B cell (primary cell): ENCODE measurements around the gene TBC1D22A. TPM values are rescaled to one million over a fixed set of nuclear protein-coding genes. Genes with fewer than 3 reads are reported as not detected.

Experiments used
- ATAC-seq: fragments of 200-7000 bp; cut with Tn5 transposase; one replicate; pipeline ENCODE4 v1.10.0; 2021; ENCODE audit warnings: low read depth, mild to moderate bottlenecking, moderate number of reproducible peaks, moderate library complexity
- CTCF ChIA-PET: fragments of 350-600 bp; sonication (Branson Sonifier 250); formaldehyde crosslinking; loops from one replicate; lab custom pipeline; 2021; ENCODE audit warnings: antibody characterized with exemption, inconsistent platforms; lab: Charles Lee
- POLR2A ChIA-PET: fragments of 350-600 bp; sonication (Branson Sonifier 250); formaldehyde crosslinking; loops from one replicate; lab custom pipeline; 2021; ENCODE audit warnings: antibody characterized with exemption; lab: Charles Lee
- DNase-seq: peaks from one replicate; pipeline ENCODE4 v3.0.0; 2013
- H2AFZ ChIP-seq: 2 replicates; pipeline ENCODE4 v1.6.1; 2012; ENCODE audit warnings: mild to moderate bottlenecking, low read depth, low read length; ENCODE audit not compliant: insufficient read depth, poor library complexity, severe bottlenecking
- H3K27ac ChIP-seq, 2 donors: 1 replicate in 1 of 2; 2 replicates in 1 of 2; pipeline ENCODE4 v1.5.1; 2012 to 2013; ENCODE audit warnings: low read length in 2 of 2, mild to moderate bottlenecking in 2 of 2, moderate library complexity in 1 of 2
- H3K27me3 ChIP-seq, 4 experiments: fragments of 200-600 bp in 1 of 4; sonication (generic) in 1 of 4; replicated peaks in 1 of 4; 1 replicate in 2 of 4; 2 replicates in 2 of 4; pipeline versions ENCODE4 v1.6.1 to v1.7.0; 2013 to 2016; ENCODE audit warnings: low read length in 3 of 4, mild to moderate bottlenecking in 2 of 4, mixed read lengths in 1 of 4, moderate library complexity in 1 of 4; ENCODE audit not compliant: insufficient read depth in 4 of 4, control insufficient read depth in 3 of 4; ENCODE audit errors: control extremely low read depth in 1 of 4
- H3K36me3 ChIP-seq, 2 experiments: replicated peaks in 1 of 2; 1 replicate in 1 of 2; 2 replicates in 1 of 2; pipeline versions ENCODE4 v1.6.1 to v1.7.1; 2013; ENCODE audit warnings: low read length in 1 of 2; ENCODE audit not compliant: insufficient read depth in 2 of 2, control insufficient read depth in 1 of 2; ENCODE audit errors: control extremely low read depth in 1 of 2, extremely low read depth in 1 of 2
- H3K4me1 ChIP-seq, 2 donors: fragments of 200-600 bp in 1 of 2; sonication (generic) in 1 of 2; 1 replicate in 1 of 2; 2 replicates in 1 of 2; pipeline versions ENCODE4 v1.5.1 to v1.6.1; 2013 to 2017; ENCODE audit warnings: low read length in 2 of 2; ENCODE audit not compliant: control insufficient read depth in 2 of 2, insufficient read depth in 2 of 2
- H3K4me2 ChIP-seq: replicated peaks from 2 replicates; pipeline ENCODE3; 2012; ENCODE audit warnings: mild to moderate bottlenecking, low read depth, low read length; ENCODE audit not compliant: poor library complexity, severe bottlenecking
- H3K4me3 ChIP-seq, 5 experiments: fragments of 200-600 bp in 1 of 5; sonication (generic) in 1 of 5; 1 replicate in 3 of 5; 2 replicates in 2 of 5; pipeline versions ENCODE4 v1.5.1 to v1.7.0; 2011 to 2016; ENCODE audit warnings: low read length in 4 of 5, mild to moderate bottlenecking in 4 of 5, low read depth in 2 of 5, control low read depth in 1 of 5, moderate library complexity in 1 of 5; ENCODE audit not compliant: insufficient read depth in 1 of 5; ENCODE audit errors: control extremely low read depth in 1 of 5, extremely low read depth in 1 of 5
- H3K79me2 ChIP-seq: fragments of 200-600 bp; sonication (generic); one replicate; pipeline ENCODE4 v1.6.0; 2016; ENCODE audit warnings: low read length; ENCODE audit not compliant: control insufficient read depth, insufficient read depth
- H3K9ac ChIP-seq: fragments of 200-600 bp; sonication (generic); 2 replicates; pipeline ENCODE4 v1.6.1; 2017; ENCODE audit warnings: mild to moderate bottlenecking, low read length, moderate library complexity
- H3K9me3 ChIP-seq, 3 donors: one replicate each; pipeline versions ENCODE4 v1.6.1 to v1.7.1; 2013; ENCODE audit warnings: low read length in 2 of 3; ENCODE audit not compliant: control insufficient read depth in 2 of 3, insufficient read depth in 1 of 3; ENCODE audit errors: control extremely low read depth in 1 of 3
- H4K20me1 ChIP-seq: 2 replicates; pipeline ENCODE4 v1.6.0; 2012; ENCODE audit warnings: mild to moderate bottlenecking, low read length; ENCODE audit not compliant: insufficient read depth, control insufficient read depth, poor library complexity, severe bottlenecking
- H3K27ac Mint-ChIP-seq: one replicate; pipeline ENCODE4 v1.8.0; 2021; ENCODE audit warnings: mixed read lengths
- H3K27me3 Mint-ChIP-seq: one replicate; pipeline ENCODE4 v1.8.0; 2021; ENCODE audit warnings: mixed read lengths
- H3K4me1 Mint-ChIP-seq: one replicate; pipeline ENCODE4 v1.8.0; 2021; ENCODE audit warnings: mixed read lengths
- H3K4me3 Mint-ChIP-seq: one replicate; pipeline ENCODE4 v1.8.0; 2021; ENCODE audit warnings: mixed read lengths
- H3K9me3 Mint-ChIP-seq: one replicate; pipeline ENCODE4 v1.8.0; 2022; ENCODE audit warnings: mixed read lengths; ENCODE audit not compliant: insufficient read depth
- EZH2 ChIP-seq: IDR thresholded peaks from 2 replicates; pipeline ENCODE4 v1.6.1; 2012; ENCODE audit warnings: borderline replicate concordance, low read depth, mild to moderate bottlenecking, moderate library complexity, low read length; ENCODE audit not compliant: insufficient read depth, poor library complexity, severe bottlenecking
- WGBS: methylation state at CpG from one replicate; pipeline ENCODE4 v1.1.5; 2013; ENCODE audit warnings: missing lambda C conversion rate; ENCODE audit not compliant: insufficient coverage; 5-methylcytosine and 5-hydroxymethylcytosine counted together
- intact Hi-C: fragments of 100-400 bp; cut with micrococcal nuclease; formaldehyde crosslinking; loops from one replicate; pipeline ENCODE4 v1.10.0; 2022
- polyA plus RNA-seq: library from polyadenylated mRNA; depleted of rRNA; stranded (reverse); fragments of >200 nt; gene quantifications from 2 replicates; pipeline ENCODE4 v1.2.3, GENCODE V29; 2012
- total RNA-seq, 2 donors: library from RNA; stranded (reverse); fragments of 120-200 nt in 1 of 2; gene quantifications; 1 replicate in 1 of 2; 2 replicates in 1 of 2; pipeline versions ENCODE4 v1.2.3 to v1.2.4, GENCODE V29; 2013 to 2022
- TF ChIP-seq, protein P1 (sequence below): fragments of 200-600 bp; IDR thresholded peaks from one replicate; pipeline ENCODE4 v1.8.0; 2022; ENCODE audit warnings: antibody characterized with exemption, mild to moderate bottlenecking

The TBC1D22A gene
- total and polyA plus RNA-seq, 2 donors (not counting 1 experiment from before 2014, with no cell fraction given): 73.8 to 128 TPM

DNA sequence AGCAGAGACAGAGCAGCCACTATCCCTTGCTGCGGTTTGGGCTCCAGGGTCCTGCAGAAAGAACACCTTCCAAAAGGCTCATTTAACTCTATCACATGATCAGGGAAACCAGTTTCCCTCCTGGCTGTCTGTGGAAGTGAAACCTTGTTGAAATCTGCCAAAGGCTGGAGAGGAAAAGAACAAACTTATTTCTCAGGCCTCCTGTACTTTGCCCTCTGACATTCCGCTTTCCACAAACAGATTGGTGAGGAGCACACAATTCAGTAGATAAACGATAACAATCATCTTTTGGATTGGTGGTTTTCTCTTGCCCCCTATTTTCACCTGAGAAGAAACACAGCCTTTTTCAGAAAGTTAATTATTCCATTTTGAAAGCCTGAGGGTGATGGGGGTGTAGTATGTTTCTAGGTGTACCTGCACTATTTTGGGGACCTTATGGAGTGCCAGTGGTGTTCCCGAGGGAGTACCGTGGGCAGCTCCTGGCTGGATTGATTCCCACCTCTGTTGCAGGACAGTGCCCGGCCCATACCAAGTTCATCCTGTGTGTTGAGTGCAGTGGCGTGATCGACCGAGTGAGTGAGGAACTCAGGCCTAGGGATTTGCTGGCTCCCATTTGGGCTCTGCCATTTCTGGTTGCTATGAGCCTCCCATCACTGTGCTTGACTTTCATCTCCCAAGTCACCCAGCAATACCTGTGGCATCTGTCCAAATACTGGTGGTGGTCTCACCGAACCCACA, 102.0 kb downstream of the TBC1D22A start:
- ChIA-PET CTCF (interaction anchor here (1.1 kb wide), 1 partner anchor 105 kb away, joined by 3 read pairs; no protein-coding TSS in a partner anchor), POLR2A (no interaction called here)

DNA sequence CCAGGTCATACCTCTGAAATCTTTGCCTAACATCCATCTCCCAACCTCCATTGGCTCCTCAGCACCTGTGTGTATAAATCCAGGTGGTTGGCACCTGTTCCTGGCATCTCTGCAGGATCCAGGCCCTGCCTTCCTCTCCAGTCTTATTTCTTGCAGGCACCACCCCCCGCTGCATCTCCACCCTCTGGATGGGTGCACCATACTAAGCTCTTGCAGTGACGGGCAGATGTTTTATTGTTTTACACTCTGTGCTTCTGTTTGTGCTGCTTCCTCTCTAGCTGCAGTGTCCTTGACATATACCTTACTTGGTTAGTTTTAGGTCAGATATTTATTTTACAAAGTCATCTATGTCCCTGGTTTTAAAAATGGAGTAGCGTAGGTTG, 102.6 kb downstream of the TBC1D22A start:
- Histone ChIP-seq H3K79me2 (peaks cover 94% of the 10 kb centered on the region), H3K36me3 (peaks cover 5 to 55% of the 10 kb centered on the region in 2 experiments), H3K9ac (no peak overlapping the region), H2AFZ (no peak overlapping the region), H3K9me3 (peaks cover 0 to 12% (median 0%) of the 10 kb centered on the region in 3 donors), H3K27me3 (no peaks in the 10 kb centered on the region), H3K4me1 (peaks cover 22 to 34% of the 10 kb centered on the region in 2 donors), H3K4me2 (no peak overlapping the region), H3K4me3 (no peak overlapping the region), H4K20me1 (peaks cover 94% of the 10 kb centered on the region), H3K27ac (no peak overlapping the region)
- intact Hi-C loops: no loop called here
- ChIA-PET POLR2A (no interaction called here), CTCF (no interaction called here)
- Mint-ChIP-seq H3K9me3 (no peaks in the 10 kb centered on the region), H3K4me1 (peaks cover 51% of the 10 kb centered on the region), H3K27me3 (no peaks in the 10 kb centered on the region), H3K27ac (no peak overlapping the region), H3K4me3 (no peak overlapping the region)
- ATAC-seq (no peak), DNase-seq (no peak)
- 100% methylated on average over 1 of the region's 3 CpGs for WGBS
- no peak for TF ChIP-seq EZH2
- TF ChIP-seq, protein P1, sequence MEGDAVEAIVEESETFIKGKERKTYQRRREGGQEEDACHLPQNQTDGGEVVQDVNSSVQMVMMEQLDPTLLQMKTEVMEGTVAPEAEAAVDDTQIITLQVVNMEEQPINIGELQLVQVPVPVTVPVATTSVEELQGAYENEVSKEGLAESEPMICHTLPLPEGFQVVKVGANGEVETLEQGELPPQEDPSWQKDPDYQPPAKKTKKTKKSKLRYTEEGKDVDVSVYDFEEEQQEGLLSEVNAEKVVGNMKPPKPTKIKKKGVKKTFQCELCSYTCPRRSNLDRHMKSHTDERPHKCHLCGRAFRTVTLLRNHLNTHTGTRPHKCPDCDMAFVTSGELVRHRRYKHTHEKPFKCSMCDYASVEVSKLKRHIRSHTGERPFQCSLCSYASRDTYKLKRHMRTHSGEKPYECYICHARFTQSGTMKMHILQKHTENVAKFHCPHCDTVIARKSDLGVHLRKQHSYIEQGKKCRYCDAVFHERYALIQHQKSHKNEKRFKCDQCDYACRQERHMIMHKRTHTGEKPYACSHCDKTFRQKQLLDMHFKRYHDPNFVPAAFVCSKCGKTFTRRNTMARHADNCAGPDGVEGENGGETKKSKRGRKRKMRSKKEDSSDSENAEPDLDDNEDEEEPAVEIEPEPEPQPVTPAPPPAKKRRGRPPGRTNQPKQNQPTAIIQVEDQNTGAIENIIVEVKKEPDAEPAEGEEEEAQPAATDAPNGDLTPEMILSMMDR: no peak

More for the DNA sequence above, 102.0 kb downstream of the TBC1D22A start:
- Mint-ChIP-seq H3K27ac (no peak overlapping the region), H3K4me1 (peaks cover 51% of the 10 kb centered on the region), H3K4me3 (no peak overlapping the region), H3K9me3 (no peaks in the 10 kb centered on the region), H3K27me3 (no peaks in the 10 kb centered on the region)
- DNase-seq (no peak), ATAC-seq (no peak)
- Histone ChIP-seq H3K79me2 (peaks cover 89% of the 10 kb centered on the region), H3K4me1 (peaks cover 22 to 34% of the 10 kb centered on the region in 2 donors), H2AFZ (no peak overlapping the region), H3K27me3 (no peaks in the 10 kb centered on the region), H4K20me1 (peaks cover 89% of the 10 kb centered on the region), H3K4me3 (no peak overlapping the region), H3K4me2 (no peak overlapping the region), H3K27ac (no peak overlapping the region), H3K36me3 (peaks cover 5 to 50% of the 10 kb centered on the region in 2 experiments), H3K9me3 (peaks cover 0 to 12% (median 0%) of the 10 kb centered on the region in 3 donors), H3K9ac (no peak overlapping the region)
- 96% methylated on average over 6 of the region's 10 CpGs for WGBS
- intact Hi-C loops: no loop called here
- TF ChIP-seq, protein P1: no peak
- no peak for TF ChIP-seq EZH2
